HCT116 (cell line): ENCODE data around the gene SRP68.

Source experiments
- EGR1 ChIP-seq: IDR thresholded peaks from 2 replicates; pipeline ENCODE4 v1.6.1; 2012; ENCODE audit warnings: low read depth
- EZH2 ChIP-seq: fragments of 200-600 bp; sonication (generic); IDR thresholded peaks from 2 replicates; pipeline ENCODE4 v1.6.1; 2017; ENCODE audit warnings: antibody characterized with exemption, mixed run types
- FOSL1 ChIP-seq: IDR thresholded peaks from 2 replicates; pipeline ENCODE4 v1.6.1; 2012; ENCODE audit warnings: low read depth
- POLR2A ChIP-seq: IDR thresholded peaks from 2 replicates; pipeline ENCODE4 v1.7.0; 2011; ENCODE audit warnings: borderline replicate concordance; ENCODE audit not compliant: insufficient read depth, insufficient read length; ENCODE audit errors: extremely low read depth
- POLR2AphosphoS5 ChIP-seq: IDR thresholded peaks from 2 replicates; pipeline ENCODE4 v1.6.1; 2011; ENCODE audit warnings: mild to moderate bottlenecking, low read depth, low read length, moderate library complexity
- ZFX ChIP-seq: fragments of 450-650 bp; IDR thresholded peaks from 2 replicates; pipeline ENCODE4 v1.6.1; 2017
- TF ChIP-seq, protein P1 (sequence below), 3 experiments: fragments of 200-600 bp in 1 of 3; sonication (generic) in 1 of 3; IDR thresholded peaks in 2 of 3; conservative IDR thresholded peaks in 1 of 3; 2 replicates each; pipeline ENCODE4 v1.5.1; 2012 to 2017; ENCODE audit warnings: low read depth in 2 of 3, low read length in 2 of 3, antibody characterized with exemption in 1 of 3, borderline replicate concordance in 1 of 3, control low read depth in 1 of 3, mild to moderate bottlenecking in 1 of 3, mixed read lengths in 1 of 3, mixed run types in 1 of 3, moderate library complexity in 1 of 3; ENCODE audit not compliant: insufficient read depth in 1 of 3
- TF ChIP-seq, protein P2 (sequence below): IDR thresholded peaks from 2 replicates; pipeline ENCODE4 v1.6.1; 2012; ENCODE audit warnings: low read depth
- TF ChIP-seq, protein P3 (sequence below): IDR thresholded peaks from 2 replicates; pipeline ENCODE4 v1.6.1; 2012

DNA sequence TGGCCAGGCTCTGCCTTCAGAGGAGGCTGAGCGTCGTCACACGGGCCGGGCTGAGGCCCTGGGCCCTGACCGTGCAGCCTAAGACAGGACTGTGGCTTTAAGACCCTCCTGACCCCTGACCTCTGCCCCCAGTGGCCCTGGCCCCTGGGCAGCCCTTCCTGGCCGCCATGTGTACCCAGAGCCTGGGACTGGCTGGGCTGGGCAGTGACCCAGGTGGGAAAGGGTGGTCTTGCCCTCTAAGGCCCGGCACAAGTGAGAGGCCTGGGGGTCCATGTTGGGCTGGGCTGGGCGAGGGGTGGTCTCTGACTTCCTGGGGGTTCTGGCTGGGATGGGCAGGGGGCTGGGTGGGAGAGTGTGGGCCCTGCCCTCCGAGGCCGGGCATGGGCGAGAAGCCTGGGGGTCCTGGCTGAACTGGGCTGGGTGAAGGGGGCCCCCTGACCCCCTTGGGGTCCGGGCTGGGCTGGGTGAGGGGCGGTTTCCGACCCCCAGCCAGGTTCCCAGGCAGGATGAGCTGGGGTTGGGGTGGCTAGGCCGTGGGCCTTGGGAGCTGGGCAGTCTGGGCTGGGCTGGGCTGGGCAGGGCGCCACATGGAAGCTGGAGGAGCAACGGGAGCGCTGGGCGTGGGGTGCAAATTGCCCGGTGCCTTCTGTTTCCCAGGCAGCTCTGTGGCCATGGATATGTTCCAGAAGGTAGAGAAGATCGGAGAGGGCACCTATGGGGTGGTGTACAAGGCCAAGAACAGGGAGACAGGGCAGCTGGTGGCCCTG lies 71.4 kb downstream of the SRP68 start, which contains the start of gene CDK3:
- TF ChIP-seq, protein P1, sequence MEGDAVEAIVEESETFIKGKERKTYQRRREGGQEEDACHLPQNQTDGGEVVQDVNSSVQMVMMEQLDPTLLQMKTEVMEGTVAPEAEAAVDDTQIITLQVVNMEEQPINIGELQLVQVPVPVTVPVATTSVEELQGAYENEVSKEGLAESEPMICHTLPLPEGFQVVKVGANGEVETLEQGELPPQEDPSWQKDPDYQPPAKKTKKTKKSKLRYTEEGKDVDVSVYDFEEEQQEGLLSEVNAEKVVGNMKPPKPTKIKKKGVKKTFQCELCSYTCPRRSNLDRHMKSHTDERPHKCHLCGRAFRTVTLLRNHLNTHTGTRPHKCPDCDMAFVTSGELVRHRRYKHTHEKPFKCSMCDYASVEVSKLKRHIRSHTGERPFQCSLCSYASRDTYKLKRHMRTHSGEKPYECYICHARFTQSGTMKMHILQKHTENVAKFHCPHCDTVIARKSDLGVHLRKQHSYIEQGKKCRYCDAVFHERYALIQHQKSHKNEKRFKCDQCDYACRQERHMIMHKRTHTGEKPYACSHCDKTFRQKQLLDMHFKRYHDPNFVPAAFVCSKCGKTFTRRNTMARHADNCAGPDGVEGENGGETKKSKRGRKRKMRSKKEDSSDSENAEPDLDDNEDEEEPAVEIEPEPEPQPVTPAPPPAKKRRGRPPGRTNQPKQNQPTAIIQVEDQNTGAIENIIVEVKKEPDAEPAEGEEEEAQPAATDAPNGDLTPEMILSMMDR (IDR thresholded peaks at IDR 0.05 in 2 of 3, conservative IDR thresholded peaks at IDR 0.05 in 1 of 3; ENCODE audit: borderline replicate concordance in 1 of 3, insufficient read depth in 1 of 3, low read depth in 2 of 3, low read length in 2 of 3): no peak
- TF ChIP-seq POLR2A: no peak
- TF ChIP-seq, protein P2, sequence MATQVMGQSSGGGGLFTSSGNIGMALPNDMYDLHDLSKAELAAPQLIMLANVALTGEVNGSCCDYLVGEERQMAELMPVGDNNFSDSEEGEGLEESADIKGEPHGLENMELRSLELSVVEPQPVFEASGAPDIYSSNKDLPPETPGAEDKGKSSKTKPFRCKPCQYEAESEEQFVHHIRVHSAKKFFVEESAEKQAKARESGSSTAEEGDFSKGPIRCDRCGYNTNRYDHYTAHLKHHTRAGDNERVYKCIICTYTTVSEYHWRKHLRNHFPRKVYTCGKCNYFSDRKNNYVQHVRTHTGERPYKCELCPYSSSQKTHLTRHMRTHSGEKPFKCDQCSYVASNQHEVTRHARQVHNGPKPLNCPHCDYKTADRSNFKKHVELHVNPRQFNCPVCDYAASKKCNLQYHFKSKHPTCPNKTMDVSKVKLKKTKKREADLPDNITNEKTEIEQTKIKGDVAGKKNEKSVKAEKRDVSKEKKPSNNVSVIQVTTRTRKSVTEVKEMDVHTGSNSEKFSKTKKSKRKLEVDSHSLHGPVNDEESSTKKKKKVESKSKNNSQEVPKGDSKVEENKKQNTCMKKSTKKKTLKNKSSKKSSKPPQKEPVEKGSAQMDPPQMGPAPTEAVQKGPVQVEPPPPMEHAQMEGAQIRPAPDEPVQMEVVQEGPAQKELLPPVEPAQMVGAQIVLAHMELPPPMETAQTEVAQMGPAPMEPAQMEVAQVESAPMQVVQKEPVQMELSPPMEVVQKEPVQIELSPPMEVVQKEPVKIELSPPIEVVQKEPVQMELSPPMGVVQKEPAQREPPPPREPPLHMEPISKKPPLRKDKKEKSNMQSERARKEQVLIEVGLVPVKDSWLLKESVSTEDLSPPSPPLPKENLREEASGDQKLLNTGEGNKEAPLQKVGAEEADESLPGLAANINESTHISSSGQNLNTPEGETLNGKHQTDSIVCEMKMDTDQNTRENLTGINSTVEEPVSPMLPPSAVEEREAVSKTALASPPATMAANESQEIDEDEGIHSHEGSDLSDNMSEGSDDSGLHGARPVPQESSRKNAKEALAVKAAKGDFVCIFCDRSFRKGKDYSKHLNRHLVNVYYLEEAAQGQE: no peak
- no peak for TF ChIP-seq EGR1
- TF ChIP-seq FOSL1: no peak
- no peak for TF ChIP-seq ZFX
- no peak for TF ChIP-seq POLR2AphosphoS5
- no peak for TF ChIP-seq EZH2
- TF ChIP-seq, protein P3, sequence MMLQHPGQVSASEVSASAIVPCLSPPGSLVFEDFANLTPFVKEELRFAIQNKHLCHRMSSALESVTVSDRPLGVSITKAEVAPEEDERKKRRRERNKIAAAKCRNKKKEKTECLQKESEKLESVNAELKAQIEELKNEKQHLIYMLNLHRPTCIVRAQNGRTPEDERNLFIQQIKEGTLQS: no peak
